Transverse colon (tissue), 4 donors: ENCODE results near the gene BAIAP2. TPM values are rescaled to one million over a fixed set of nuclear protein-coding genes. Genes with fewer than 3 reads are reported as not detected.

ENCODE experiments used
- DNase-seq: peaks from one replicate; pipeline ENCODE4 v3.0.0-alpha.2; 2019
- H3K27ac ChIP-seq, 4 donors: fragments of 200-600 bp; sonication (generic); 2 replicates each; pipeline ENCODE4 v1.5.1; 2016 to 2018; ENCODE audit warnings: inconsistent platforms in 4 of 4
- H3K27me3 ChIP-seq: fragments of 200-600 bp; sonication (generic); 2 replicates; pipeline ENCODE4 v1.5.1; 2017; ENCODE audit warnings: inconsistent platforms
- H3K36me3 ChIP-seq, 4 donors: fragments of 200-600 bp; sonication (generic); 2 replicates each; pipeline ENCODE4 v1.5.1; 2017 to 2019; ENCODE audit warnings: inconsistent platforms in 4 of 4
- H3K4me1 ChIP-seq, 4 donors: fragments of 200-600 bp; sonication (generic); 2 replicates each; pipeline ENCODE4 v1.5.1; 2017 to 2020; ENCODE audit warnings: inconsistent platforms in 4 of 4
- H3K4me3 ChIP-seq, 4 donors: fragments of 200-600 bp; sonication (generic); 1 replicate in 1 of 4; 2 replicates in 3 of 4; pipeline versions ENCODE4 v1.5.1 to v1.6.1; 2017 to 2019; ENCODE audit warnings: inconsistent platforms in 4 of 4
- H3K9me3 ChIP-seq, 2 donors: fragments of 200-600 bp; sonication (generic); 2 replicates each; pipeline ENCODE4 v1.5.1; 2017 to 2019; ENCODE audit warnings: inconsistent platforms in 2 of 2
- EP300 ChIP-seq: sonication (generic); formaldehyde crosslinking; IDR thresholded peaks from one replicate; pipeline ENCODE4 v1.6.1; 2017; ENCODE audit warnings: antibody characterized with exemption, low read depth
- POLR2A ChIP-seq: fragments of 450-650 bp; IDR thresholded peaks from one replicate; pipeline ENCODE4 v1.6.1; 2016; ENCODE audit warnings: antibody characterized with exemption, mild to moderate bottlenecking, moderate library complexity
- POLR2AphosphoS5 ChIP-seq, 3 donors: sonication (generic); formaldehyde crosslinking; IDR thresholded peaks; one replicate each; pipeline ENCODE4 v1.6.1; 2016; ENCODE audit warnings: antibody characterized with exemption in 3 of 3
- WGBS, 2 donors: methylation state at CpG; one replicate each; pipeline ENCODE4 v1.1.5; 2018; ENCODE audit warnings: low coverage in 1 of 2; 5-methylcytosine and 5-hydroxymethylcytosine counted together
- in situ Hi-C, 4 donors: fragments of 200-750 bp; cut with MboI; loops; one replicate each; pipeline versions ENCODE4 v1.15.0 to v1.15.1; 2017; ENCODE audit warnings: low sequenced_read_pairs in 3 of 4, low pct_ligation_motif_present in 1 of 4, low pct_unique_long_range_greater_than_20kb in 1 of 4
- intact Hi-C: fragments of 100-400 bp; cut with DNase I; formaldehyde crosslinking; loops from one replicate; pipeline ENCODE4 v1.15.1; 2023; ENCODE audit warnings: low total_unique reads
- total RNA-seq, 4 donors: library from RNA; depleted of rRNA; stranded (reverse); fragments of >200 nt; gene quantifications; one replicate each; pipeline ENCODE4 v1.1.0, GENCODE V29; 2016
- TF ChIP-seq, protein P1 (sequence below), 5 experiments: fragments of 200-600 bp in 3 of 5; fragments of 450-650 bp in 2 of 5; sonication (generic) in 3 of 5; IDR thresholded peaks; 1 replicate in 2 of 5; 2 replicates in 3 of 5; pipeline ENCODE4 v1.5.1; 2016 to 2017; ENCODE audit warnings: antibody characterized with exemption in 5 of 5, inconsistent platforms in 3 of 5, mild to moderate bottlenecking in 2 of 5, moderate library complexity in 1 of 5

The BAIAP2 gene, protein sequence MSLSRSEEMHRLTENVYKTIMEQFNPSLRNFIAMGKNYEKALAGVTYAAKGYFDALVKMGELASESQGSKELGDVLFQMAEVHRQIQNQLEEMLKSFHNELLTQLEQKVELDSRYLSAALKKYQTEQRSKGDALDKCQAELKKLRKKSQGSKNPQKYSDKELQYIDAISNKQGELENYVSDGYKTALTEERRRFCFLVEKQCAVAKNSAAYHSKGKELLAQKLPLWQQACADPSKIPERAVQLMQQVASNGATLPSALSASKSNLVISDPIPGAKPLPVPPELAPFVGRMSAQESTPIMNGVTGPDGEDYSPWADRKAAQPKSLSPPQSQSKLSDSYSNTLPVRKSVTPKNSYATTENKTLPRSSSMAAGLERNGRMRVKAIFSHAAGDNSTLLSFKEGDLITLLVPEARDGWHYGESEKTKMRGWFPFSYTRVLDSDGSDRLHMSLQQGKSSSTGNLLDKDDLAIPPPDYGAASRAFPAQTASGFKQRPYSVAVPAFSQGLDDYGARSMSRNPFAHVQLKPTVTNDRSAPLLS
- total RNA-seq, result 10 to 100 TPM; 11.7 to 62.1 (median 39.6) TPM

DNA sequence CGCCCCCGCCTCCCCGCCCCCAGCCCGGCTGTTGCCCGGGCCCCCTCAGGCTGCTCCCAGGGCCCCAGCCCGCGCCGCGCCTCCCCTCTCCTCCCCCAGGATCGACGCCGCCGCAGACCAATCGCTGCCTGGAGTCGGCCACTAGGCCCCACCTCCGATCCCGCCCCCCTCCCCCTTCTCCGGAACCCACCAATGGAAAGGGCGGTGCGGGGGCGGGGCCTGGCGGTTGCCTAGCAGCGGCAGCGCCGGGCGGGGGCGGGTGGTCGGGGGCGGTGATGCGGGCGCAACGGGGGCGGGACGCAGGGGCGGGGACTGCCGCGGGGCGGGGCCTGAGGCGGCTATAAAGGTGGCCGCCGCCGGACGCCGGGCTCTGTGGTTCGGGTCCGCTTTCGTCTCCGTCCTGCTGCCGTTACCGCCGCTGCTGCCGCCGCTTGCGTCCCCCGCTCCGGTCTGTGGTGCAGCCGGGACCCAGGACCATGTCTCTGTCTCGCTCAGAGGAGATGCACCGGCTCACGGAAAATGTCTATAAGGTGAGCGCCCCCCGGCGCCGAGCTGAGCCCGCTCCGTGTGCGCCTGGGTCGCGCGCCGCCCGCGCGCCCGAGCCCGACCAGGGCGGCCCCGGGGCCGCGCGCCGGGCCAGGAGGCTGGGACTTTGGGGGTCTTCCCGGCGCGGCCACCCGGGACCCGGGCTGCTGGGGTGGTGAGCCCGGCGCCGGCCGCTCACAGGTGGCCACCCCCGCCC lies at the start of gene BAIAP2:
Gene BAIAP2 (plus strand): TSS at position 373 of the 742 bp plus-strand sequence. CDS start 104 bp downstream, at position 477.
- in situ Hi-C loops, result no loop called here
- Histone ChIP-seq H3K36me3 (no peaks in the 10 kb centered on the region), H3K4me3 (peak within 1 kb of the TSS; percentile 68 to 82 (median 79)), H3K27me3 (no peaks in the 10 kb centered on the region), H3K9me3 (no peaks in the 10 kb centered on the region), H3K27ac (peak within 1 kb of the TSS; percentile 67 to 84 (median 77)), H3K4me1 (peaks cover 12 to 68% (median 44%) of the 10 kb centered on the region in 4 donors)
- DNase-seq, result peak; percentile 97
- WGBS, 2 donors, result 1% methylated on average over 30 of the region's 92 CpGs; no CpG with 5 or more reads in 1 of the 2 donors
- intact Hi-C loops, result loop anchor here (5.0 kb wide), 1 partner anchor 48 kb away; no protein-coding TSS in a partner anchor
- peak; percentile 95 for TF ChIP-seq POLR2A
- TF ChIP-seq, protein P1, sequence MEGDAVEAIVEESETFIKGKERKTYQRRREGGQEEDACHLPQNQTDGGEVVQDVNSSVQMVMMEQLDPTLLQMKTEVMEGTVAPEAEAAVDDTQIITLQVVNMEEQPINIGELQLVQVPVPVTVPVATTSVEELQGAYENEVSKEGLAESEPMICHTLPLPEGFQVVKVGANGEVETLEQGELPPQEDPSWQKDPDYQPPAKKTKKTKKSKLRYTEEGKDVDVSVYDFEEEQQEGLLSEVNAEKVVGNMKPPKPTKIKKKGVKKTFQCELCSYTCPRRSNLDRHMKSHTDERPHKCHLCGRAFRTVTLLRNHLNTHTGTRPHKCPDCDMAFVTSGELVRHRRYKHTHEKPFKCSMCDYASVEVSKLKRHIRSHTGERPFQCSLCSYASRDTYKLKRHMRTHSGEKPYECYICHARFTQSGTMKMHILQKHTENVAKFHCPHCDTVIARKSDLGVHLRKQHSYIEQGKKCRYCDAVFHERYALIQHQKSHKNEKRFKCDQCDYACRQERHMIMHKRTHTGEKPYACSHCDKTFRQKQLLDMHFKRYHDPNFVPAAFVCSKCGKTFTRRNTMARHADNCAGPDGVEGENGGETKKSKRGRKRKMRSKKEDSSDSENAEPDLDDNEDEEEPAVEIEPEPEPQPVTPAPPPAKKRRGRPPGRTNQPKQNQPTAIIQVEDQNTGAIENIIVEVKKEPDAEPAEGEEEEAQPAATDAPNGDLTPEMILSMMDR (IDR thresholded peaks at IDR 0.05), result no peak
- no peak for TF ChIP-seq EP300
- TF ChIP-seq POLR2AphosphoS5 (IDR thresholded peaks at IDR 0.05), result peak; percentile 99

DNA sequence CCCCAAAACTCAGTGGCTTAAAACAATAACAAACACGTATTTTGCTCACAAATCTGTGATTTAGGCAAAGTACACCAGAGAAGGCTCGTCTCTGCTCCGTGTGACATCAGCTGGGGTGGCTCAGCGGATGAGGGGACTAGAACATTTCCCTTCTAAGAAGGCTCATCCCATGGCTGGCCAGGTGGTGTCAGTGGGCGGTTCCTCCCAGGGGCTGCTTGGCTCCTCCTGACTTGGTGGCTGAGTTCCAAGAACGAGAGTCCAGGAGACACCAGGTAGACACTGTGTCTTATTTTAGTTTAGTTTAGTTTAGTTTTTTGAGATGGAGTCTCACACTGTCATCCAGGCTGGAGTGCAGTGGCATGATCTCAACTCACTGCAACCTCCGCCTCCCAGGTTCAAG lies 48.9 kb upstream of the BAIAP2 start:
- WGBS, 2 donors, result 70 to 100% methylated on average over 1 to 7 of the region's 7 CpGs
- DNase-seq, result no peak
- in situ Hi-C loops, result loop anchor here in 2 of 4 donors (10.0 kb wide), 2 partner anchors 551 to 561 kb away; no protein-coding TSS in a partner anchor
- Histone ChIP-seq H3K27ac (no peak overlapping the region), H3K4me1 (peaks cover 5 to 24% (median 21%) of the 10 kb centered on the region in 4 donors), H3K27me3 (peaks cover 12% of the 10 kb centered on the region), H3K9me3 (no peaks in the 10 kb centered on the region), H3K4me3 (no peak overlapping the region), H3K36me3 (no peaks in the 10 kb centered on the region)
- TF ChIP-seq POLR2AphosphoS5 (IDR thresholded peaks at IDR 0.05) (no peak), EP300 (no peak), POLR2A (no peak)
- TF ChIP-seq, protein P1 (IDR thresholded peaks at IDR 0.05), result no peak
- intact Hi-C loops, result loop anchor here (5.0 kb wide), 1 partner anchor 46 kb away; no protein-coding TSS in a partner anchor

DNA sequence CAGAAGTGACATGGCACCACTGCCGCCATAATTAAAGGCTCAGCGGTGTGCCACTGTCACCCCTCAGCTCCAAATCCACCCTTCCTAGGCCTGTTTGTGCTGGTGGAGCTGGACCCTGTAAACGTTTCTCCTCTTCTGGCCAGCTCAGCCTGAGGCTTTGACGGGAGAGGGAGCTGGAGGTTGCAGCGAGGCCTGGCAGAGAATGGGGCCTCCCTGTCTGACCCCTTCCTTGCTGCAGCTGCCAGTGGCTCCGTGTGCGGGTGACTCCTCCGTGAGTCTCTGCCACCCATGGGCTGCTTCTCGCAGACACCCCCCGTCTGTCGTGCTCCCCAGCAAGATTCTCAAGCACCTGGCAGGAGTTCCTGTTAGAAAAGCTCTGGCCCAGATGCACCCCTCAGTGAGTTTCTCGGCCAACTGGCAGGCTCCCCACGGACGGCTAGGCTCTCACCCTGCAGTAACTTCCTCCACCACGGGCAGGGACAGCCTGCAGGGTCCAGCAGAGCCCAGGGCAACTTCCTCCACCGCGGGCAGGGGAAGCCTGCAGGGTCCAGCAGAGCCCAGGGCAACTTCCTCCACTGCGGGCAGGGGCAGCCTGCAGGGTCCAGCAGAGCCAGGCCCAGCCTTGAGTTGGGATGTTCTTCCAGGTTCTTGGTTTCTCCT lies 48.0 kb upstream of the BAIAP2 start:
- in situ Hi-C loops (loop anchor here in 2 of 4 donors (10.0 kb wide), 2 partner anchors 552 to 562 kb away; no protein-coding TSS in a partner anchor), intact Hi-C loops (loop anchor here (5.0 kb wide), 1 partner anchor 45 kb away; no protein-coding TSS in a partner anchor)
- no peak for DNase-seq
- peak overlapping the region in 3 of 4 donors; percentile 12 to 21 (median 15) for H3K27ac ChIP-seq
- H3K4me3 ChIP-seq, result no peak overlapping the region
- peaks cover 3 to 22% (median 16%) of the 10 kb centered on the region in 4 donors for H3K4me1 ChIP-seq
- 69% methylated on average over 18 of the region's 18 CpGs; no CpG with 5 or more reads in 1 of the 2 donors for WGBS, 2 donors
- peaks cover 3% of the 10 kb centered on the region for H3K27me3 ChIP-seq
- H3K36me3 ChIP-seq, result no peaks in the 10 kb centered on the region
- TF ChIP-seq POLR2A (no peak), POLR2AphosphoS5 (IDR thresholded peaks at IDR 0.05) (no peak)
- TF ChIP-seq, protein P1 (IDR thresholded peaks at IDR 0.05), result no peak
- H3K9me3 ChIP-seq, result no peaks in the 10 kb centered on the region
